ENCODE measurements around the gene THOP1.

- TF ChIP-seq CTCF (IDR thresholded peaks at IDR 0.05) (no peak), EZH2 (IDR thresholded peaks at IDR 0.05) (no peak)
These were observed 38.8 kb downstream of the THOP1 start for GRCh38 chr19:2824129-2824528.

All from neural progenitor cell (in vitro differentiated cells).